GM18517 (cell line): ENCODE data around the gene ACTR5.
"Not testable (repeated sequence)": the region's sequence is repeated elsewhere in the genome, so short reads cannot be mapped to it uniquely, and the experiment has no call there.

Experiments used
- ATAC-seq: cut with Tn5 transposase; IDR thresholded peaks from one replicate; pipeline ENCODE4 v1.9.1; 2021; ENCODE audit warnings: mild to moderate bottlenecking, moderate library complexity; ENCODE audit not compliant: unreplicated experiment

Gene ACTR5

GRCh38 chr20:38764567-38765318, 16.5 kb downstream of the ACTR5 start:
- ATAC-seq, result no peak

- ATAC-seq, result no peak
Measured at GRCh38 chr20:38766071-38766470, 17.8 kb downstream of the ACTR5 start.

- no peak for ATAC-seq
Measured at GRCh38 chr20:38769376-38770295, 21.4 kb downstream of the ACTR5 start.

GRCh38 chr20:38770546-38770945, 22.3 kb downstream of the ACTR5 start:
- ATAC-seq, result no peak

- ATAC-seq, result no peak
Measured at GRCh38 chr20:38770970-38771369, 22.7 kb downstream of the ACTR5 start.

GRCh38 chr20:38771621-38772020, 23.4 kb downstream of the ACTR5 start:
- ATAC-seq, result no peak

- no peak for ATAC-seq
Measured at GRCh38 chr20:38774167-38774566, 25.9 kb downstream of the ACTR5 start.

GRCh38 chr20:38776363-38776762, 28.1 kb downstream of the ACTR5 start:
- ATAC-seq, result no peak

DNA sequence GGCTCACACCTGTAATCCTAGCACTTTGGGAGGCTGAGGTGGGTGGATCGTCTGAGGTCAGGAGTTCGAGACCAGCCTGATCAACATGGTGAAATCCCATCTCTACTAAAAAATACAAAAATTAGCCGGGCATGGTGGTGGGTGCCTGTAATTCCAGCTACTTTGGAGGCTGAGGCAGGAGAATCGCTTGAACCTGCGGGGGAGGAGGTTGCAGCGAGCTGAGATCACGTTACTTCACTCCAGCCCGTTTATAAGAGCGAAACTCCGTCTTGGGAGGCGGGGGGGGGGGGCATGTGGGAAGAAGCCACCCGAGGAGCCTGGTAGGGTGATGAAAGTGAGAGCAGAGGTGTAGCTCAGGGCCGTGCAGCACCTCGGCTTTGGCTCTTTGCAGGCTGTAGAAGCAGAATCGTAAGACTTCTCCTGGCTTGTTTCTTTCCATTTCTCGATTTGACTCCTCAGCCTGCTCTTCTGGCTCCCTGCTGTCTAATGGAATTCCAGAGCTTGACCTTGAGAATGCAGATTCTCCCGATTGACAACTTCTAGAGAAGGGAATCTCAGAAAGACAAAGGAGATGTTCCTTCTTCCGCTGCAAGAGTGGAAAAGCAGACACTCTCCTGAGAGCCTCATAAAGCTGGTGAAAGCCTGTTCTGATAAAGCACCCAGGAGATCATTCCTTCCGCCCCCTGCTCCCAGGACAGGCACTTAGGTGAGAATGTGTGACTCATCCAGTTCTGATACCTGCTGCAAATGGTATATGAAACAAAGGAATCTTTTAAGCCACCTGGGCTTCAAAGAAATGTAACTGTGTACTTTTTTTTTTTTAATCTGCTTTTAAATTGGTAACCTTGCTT, 31.2 kb downstream of the ACTR5 start:
- ATAC-seq, result no peak

DNA sequence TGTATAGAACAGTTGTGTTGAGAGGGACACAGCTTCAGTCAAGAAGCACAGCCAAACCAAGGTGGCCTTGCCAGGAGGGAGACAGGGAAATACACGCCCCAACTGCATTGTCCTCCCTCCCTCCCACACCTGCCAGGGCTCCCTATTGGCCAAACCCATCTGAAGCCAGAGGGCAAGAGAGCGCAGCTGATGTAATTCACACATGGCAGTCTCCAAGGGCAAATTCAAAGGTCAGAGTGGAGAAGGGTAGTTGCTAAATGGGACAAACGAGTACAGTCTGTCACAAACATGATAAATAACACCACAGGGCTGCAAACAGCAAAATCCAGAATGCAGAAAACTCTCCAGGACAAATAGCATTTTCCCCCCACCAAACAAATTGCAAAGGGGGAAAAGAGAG, 34.0 kb downstream of the ACTR5 start:
- ATAC-seq, result no peak

GRCh38 chr20:38787870-38788269, 39.6 kb downstream of the ACTR5 start:
- ATAC-seq, result no peak

DNA sequence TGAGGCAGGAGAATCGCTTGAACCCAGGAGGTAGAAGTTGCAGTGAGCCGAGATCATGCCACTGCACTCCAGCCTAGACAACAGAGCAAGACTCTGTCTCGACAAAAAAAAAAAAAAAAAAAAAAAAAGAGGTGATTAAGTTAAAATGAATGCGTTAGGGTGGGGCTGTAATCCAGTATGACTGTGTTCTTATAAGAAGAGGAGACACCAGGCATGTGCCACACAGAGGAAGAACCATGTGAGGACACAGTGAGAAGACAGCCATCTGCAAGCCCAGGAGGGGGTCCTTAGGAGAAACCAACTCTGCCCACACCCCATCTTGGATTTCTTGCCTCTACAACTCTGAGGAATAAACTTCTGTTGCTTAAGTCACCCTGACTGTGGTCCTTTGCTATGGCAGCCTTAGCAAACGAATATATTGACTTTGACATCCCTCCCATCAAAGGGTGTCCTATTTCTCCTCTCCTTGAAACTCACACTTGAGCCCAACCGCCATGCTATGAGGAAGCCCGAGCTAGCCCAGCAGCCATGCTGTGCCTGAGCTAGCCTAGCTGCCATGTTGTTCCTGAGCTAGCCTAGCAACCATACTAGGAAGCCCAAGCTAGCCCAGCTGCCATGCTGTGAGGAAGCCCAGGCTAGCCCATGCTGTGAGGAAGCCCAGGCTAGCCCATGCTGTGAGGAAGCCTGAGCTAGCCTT, 41.4 kb downstream of the ACTR5 start:
- ATAC-seq, result no peak

GRCh38 chr20:38790200-38791053, 42.2 kb downstream of the ACTR5 start:
- ATAC-seq, result no peak

DNA sequence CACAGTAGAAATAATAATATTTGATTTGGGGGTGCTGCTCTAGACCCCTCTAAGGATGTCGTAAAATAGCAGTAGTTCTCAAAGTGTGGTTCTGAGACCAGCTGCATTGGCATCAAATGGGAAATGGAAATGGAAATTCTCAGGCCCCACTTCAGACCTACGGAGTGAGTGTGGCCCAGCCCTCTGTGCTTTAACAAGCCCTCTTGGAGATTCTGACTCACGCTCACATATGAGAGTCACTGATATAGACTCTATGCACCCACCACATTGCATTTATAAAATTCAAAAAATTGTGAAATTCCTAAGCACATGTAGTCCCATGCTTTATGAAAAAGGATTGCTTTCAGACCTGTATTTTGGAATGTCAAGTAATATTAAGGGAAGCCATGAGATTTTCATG, 43.0 kb downstream of the ACTR5 start:
- no peak for ATAC-seq

- ATAC-seq, result no peak
Measured at GRCh38 chr20:38791940-38792339, 43.7 kb downstream of the ACTR5 start.

DNA sequence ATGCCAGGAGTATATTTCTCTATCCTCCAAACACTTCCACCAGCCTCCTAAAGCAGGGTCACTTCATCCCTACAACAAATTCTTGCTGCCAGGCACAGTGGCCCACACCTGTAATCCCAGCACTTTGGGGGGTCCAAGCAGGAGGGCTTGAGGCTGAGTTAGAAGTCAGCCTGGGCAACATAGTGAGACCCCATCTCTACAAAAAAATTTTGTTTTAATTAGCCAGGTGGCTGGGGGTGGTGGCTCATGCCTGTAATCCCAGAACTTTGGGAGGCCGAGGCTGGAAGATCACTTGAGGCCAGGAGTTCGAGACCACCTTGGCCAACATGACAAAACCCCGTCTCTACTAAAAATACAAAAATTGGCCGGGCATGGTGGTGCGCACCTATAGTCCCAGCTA, 45.8 kb downstream of the ACTR5 start:
- ATAC-seq, result not testable (repeated sequence)

DNA sequence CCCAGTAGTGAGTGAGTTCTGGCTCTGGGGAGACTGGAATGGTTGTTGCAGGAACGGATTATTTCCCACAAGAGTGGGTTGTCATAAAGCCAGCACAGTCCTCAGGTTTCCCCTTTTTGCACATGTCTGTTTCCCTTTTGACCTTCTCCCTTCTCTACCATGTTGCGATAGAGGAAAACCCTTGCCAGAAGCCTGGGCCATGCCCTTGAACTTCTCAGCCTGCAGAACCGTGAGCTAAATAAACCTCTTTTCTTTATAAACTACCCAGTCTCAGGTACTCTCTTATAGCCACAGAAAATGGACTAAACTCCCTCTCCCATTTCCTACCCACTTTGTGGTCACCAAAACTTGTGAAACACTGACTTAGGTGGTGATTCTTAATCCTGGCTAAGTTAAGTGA, 50.0 kb downstream of the ACTR5 start:
- ATAC-seq, result no peak

DNA sequence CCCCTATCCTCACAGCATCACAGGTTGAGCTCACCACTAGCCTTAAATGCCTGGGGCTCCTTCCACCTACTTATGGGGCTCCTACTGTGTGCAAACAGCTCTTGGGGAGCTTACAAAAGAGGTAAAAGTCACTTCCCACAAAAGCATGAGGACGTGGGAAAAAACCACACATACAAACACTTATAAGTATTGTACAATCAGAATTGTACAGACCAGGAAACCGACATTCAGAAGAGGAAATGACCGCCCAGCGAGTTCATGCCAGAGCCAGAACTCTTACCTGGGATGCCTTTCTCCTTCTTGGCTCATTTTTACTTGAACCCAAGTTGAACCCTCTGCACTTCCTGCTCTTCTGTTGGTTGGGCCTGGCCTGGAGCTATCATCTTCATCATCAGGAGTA, 50.9 kb downstream of the ACTR5 start:
- ATAC-seq, result no peak

DNA sequence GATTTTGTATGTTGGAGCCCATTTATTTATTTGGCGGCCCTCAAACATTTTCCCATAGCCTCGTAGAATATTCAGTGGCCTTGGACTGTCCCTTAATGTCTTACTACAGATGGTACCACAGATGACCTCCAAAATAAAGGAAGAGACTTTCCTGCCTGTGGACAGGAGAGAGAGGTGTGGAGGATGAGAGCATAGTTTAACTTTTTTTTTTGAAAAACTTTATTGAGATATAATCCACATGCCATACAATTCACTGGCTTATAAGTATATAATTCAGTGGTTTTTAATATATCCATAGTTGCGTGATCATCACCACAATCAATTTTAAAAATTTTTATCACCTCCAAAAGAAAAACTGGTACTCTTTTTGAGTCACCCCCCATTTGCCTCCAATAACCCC, 52.6 kb downstream of the ACTR5 start:
- no peak for ATAC-seq

- ATAC-seq, result no peak
Measured at GRCh38 chr20:38804221-38804620, 56.0 kb downstream of the ACTR5 start.
